ENCODE data around the gene CBARP. TPM values are rescaled to one million over a fixed set of nuclear protein-coding genes. Genes with fewer than 3 reads are reported as not detected.

CBARP gene
- total RNA-seq, 3 donors from 2014 or later, result 0.29 to 1.2 (median 0.39) TPM

DNA sequence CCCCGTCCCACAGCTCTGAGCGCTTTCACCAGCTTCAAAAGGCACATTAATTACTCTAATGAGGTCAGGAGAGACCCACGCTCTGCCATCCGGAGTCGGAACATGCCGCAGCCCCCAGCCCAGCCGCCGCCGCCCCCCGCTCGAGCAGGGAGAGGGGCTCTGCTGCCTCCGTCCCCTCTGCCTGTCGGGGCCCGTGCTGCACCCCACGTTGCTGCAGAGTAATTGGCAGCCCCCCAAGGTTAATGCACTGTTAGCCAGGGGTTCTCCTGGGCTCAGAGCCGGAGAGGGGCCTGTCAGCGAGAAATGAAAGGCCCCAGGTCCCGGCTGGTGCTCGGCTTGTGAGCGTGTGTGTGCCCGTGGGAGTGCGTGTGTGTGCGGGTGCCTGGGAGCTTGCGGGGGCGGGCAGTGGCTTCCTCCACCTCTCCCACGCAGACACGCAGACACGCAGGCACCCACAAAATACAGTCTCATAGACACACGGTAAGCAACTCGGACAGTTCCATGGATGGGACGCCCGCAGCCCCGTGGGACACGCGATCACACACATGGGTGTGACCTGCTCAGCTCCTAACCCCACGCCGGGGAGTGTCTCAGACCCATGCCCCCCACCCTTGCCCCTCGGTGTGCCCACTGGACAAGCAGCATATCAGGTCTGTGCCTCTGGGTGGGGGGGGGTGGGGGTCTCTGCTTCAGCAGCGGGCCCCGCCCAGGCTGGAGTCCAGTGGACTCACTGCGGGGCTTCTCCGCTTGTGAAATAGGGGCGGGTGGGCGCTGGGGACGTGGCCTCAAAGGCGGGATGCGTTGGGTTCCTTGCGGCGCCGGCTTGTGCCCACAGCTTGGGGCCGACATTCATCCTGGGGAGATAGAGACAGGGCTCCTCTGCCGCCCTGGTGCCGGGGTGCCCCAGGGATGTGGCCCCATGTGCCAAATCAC lies 43.1 kb upstream of the CBARP start:
- no peaks in the 10 kb centered on the region for H3K9me3 ChIP-seq
- DNase-seq (peak in 1 of 3 donors; percentile 39), ATAC-seq (no peak)
- TF ChIP-seq, protein P1, sequence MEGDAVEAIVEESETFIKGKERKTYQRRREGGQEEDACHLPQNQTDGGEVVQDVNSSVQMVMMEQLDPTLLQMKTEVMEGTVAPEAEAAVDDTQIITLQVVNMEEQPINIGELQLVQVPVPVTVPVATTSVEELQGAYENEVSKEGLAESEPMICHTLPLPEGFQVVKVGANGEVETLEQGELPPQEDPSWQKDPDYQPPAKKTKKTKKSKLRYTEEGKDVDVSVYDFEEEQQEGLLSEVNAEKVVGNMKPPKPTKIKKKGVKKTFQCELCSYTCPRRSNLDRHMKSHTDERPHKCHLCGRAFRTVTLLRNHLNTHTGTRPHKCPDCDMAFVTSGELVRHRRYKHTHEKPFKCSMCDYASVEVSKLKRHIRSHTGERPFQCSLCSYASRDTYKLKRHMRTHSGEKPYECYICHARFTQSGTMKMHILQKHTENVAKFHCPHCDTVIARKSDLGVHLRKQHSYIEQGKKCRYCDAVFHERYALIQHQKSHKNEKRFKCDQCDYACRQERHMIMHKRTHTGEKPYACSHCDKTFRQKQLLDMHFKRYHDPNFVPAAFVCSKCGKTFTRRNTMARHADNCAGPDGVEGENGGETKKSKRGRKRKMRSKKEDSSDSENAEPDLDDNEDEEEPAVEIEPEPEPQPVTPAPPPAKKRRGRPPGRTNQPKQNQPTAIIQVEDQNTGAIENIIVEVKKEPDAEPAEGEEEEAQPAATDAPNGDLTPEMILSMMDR (IDR thresholded peaks at IDR 0.05), result no peak
- no peak overlapping the region for H3K4me3 ChIP-seq
- intact Hi-C loops (cut with DNase I, micrococcal nuclease), result no loop called here
- peaks cover 43% of the 10 kb centered on the region for H3K4me1 ChIP-seq (ENCODE audit: low read depth)
- no peaks in the 10 kb centered on the region for H3K36me3 ChIP-seq (ENCODE audit: low read depth)

DNA sequence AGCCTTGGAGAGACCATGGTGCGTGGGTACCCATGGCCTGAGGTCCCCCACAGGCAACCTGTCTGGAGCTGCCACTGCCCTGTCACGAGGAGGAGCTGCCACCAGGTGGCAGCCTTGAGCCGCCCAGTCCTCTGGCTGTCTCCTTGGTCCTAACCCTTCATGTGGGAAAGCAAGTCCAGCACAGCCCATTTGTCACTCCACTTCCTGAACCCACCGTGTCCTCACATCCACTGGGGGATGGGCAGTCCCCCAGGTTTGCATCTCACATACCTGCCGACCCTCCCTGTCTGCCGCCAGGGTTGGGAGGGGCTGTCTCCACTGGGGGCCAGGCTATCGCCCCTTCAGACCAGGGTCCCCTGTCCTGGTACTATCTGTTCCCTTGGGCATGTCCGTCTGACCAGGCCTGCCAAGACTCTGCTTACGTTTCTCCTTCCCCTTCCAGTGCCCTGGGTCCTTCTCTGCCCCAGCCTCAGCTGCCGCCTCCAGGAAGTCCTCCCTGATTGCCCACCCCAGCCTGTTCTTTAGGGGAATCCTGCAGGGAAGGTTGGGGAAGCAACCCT lies 42.1 kb upstream of the CBARP start:
- intact Hi-C loops (cut with DNase I, micrococcal nuclease), result no loop called here
- peak; percentile 19 for ATAC-seq
- TF ChIP-seq, protein P1 (IDR thresholded peaks at IDR 0.05), result peak; percentile 96
- DNase-seq, result peak; percentile 85 to 92 (median 92)
- H3K4me1 ChIP-seq (ENCODE audit: low read depth), result peaks cover 39% of the 10 kb centered on the region
- H3K36me3 ChIP-seq (ENCODE audit: low read depth), result no peaks in the 10 kb centered on the region
- H3K9me3 ChIP-seq, result no peaks in the 10 kb centered on the region
- H3K4me3 ChIP-seq, result no peak overlapping the region

DNA sequence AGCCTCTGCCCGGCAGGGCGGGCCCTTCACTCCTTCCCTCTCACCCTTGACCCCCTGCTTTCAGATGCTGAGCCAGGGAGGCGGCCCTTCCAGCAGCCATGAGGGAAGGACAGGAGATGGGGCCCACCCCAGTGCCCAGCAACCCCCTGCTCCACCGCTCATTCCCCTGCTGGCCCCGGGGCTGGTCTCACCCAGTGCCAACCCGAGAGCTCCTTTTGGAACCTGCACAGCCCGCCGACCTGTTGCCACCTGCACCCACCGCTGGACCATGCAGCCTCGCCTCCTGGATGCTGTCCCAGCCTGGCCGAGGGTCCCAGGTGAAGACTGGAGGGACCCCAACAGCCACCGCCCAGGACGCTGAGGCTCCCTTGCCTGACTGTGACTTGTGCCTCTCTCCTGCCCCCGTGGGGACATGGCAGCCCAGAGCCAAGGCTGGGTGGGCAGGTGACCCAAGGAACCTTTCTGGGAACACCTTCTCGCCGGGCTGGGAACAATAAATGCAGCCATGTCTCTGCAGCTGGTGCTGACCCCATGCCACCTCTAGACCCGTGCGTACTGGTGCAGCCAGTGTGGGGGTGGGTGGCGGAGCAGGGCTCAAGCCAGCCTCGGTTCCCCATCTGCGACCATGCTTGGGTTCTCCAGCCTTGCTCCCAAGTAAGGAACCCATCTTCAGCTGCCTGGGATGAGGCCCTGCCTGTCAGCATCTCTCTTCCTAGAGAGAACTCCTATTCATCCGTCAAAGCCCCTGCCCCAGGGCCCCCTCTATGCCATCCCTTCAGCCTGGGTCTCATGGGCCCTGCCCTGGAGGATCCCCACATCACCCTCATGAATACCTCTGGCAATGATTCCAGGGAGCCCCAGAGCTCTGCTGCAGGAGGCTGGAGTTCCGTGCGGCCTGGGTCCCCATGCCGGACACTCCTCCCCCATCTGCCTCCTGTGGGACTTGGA lies 41.2 kb upstream of the CBARP start:
- DNase-seq (peak in 1 of 3 donors; percentile 45), ATAC-seq (no peak)
- Histone ChIP-seq H3K4me3 (no peak overlapping the region), H3K36me3 (ENCODE audit: low read depth) (peaks cover 5% of the 10 kb centered on the region), H3K4me1 (ENCODE audit: low read depth) (peaks cover 40% of the 10 kb centered on the region), H3K9me3 (no peaks in the 10 kb centered on the region)
- TF ChIP-seq, protein P1 (IDR thresholded peaks at IDR 0.05), result no peak
- intact Hi-C loops (cut with DNase I, micrococcal nuclease), result no loop called here

DNA sequence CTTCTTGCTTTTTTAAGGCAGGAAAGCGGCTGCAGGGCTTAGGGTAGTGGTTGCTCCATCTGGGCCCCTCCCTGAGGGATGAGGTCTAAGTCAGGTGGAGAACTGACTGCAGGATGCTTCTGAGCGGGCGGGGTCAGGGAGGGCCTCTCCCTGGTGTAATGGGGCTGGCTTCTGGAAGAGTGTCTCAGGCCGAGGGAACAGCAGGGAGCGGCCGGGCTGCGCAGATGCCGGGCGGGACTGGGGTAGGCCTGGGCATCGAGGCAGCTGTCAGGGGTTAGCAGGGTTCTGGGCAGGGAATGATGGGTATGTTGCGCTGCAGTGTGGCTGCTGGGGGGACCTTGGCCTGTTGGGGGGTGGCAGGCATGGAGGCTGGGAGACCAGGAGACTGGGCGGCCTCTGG lies 40.3 kb upstream of the CBARP start:
- Histone ChIP-seq H3K4me3 (no peak overlapping the region), H3K36me3 (ENCODE audit: low read depth) (peaks cover 12% of the 10 kb centered on the region), H3K9me3 (no peaks in the 10 kb centered on the region), H3K4me1 (ENCODE audit: low read depth) (peaks cover 39% of the 10 kb centered on the region)
- peak in 1 of 3 donors; percentile 50 for DNase-seq
- intact Hi-C loops (cut with DNase I, micrococcal nuclease), result no loop called here
- no peak for ATAC-seq
- TF ChIP-seq, protein P1 (IDR thresholded peaks at IDR 0.05), result no peak

DNA sequence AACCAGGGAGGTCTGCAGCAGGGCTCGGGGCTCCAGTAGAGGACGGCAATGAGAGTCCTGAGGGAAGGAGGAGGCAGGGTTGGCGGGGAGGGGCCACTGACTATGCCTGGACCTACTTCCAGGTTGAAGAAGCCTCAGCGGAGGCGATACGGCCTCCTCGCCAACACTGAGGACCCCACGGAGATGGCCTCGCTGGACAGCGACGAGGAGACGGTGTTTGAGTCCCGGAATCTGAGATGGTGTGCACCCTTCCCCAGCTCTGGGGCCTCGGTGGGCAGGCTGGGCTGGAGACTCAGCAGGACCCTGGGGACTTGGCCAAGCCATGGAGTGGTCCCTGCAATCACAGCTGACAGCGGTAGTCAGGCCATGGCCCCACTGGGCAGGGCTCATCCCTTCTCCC lies 39.3 kb upstream of the CBARP start:
- Histone ChIP-seq H3K4me1 (ENCODE audit: low read depth) (peaks cover 45% of the 10 kb centered on the region), H3K4me3 (no peak overlapping the region), H3K36me3 (ENCODE audit: low read depth) (peaks cover 19% of the 10 kb centered on the region), H3K9me3 (no peaks in the 10 kb centered on the region)
- DNase-seq, result peak in 1 of 3 donors; percentile 48
- intact Hi-C loops (cut with DNase I, micrococcal nuclease), result no loop called here
- TF ChIP-seq, protein P1 (IDR thresholded peaks at IDR 0.05), result no peak
- no peak for ATAC-seq
